Muscle of leg (tissue), 11 donors: ENCODE measurements around the gene SIRPG. TPM values are rescaled to one million over a fixed set of nuclear protein-coding genes. Genes with fewer than 3 reads are reported as not detected.

ENCODE experiments used
- DNase-seq: peaks from one replicate; pipeline ENCODE4 v3.0.0; 2013
- H3K27ac ChIP-seq: one replicate; pipeline ENCODE4 v1.5.1; 2013; ENCODE audit warnings: mild to moderate bottlenecking, low read length, control low read depth
- H3K27me3 ChIP-seq: one replicate; pipeline ENCODE4 v1.6.1; 2013; ENCODE audit warnings: low read length; ENCODE audit not compliant: control insufficient read depth, insufficient read depth
- H3K36me3 ChIP-seq: one replicate; pipeline ENCODE4 v1.6.1; 2013; ENCODE audit warnings: low read length; ENCODE audit not compliant: control insufficient read depth, insufficient read depth
- H3K4me1 ChIP-seq: one replicate; pipeline ENCODE4 v1.6.1; 2013; ENCODE audit warnings: low read length; ENCODE audit not compliant: control insufficient read depth, insufficient read depth
- H3K4me3 ChIP-seq: one replicate; pipeline ENCODE4 v1.5.1; 2013; ENCODE audit warnings: low read length, control low read depth
- H3K9me3 ChIP-seq: replicated peaks from 2 replicates; pipeline ENCODE4 v1.6.1; 2013; ENCODE audit warnings: low read depth, low read length; ENCODE audit not compliant: control insufficient read depth
- WGBS: methylation state at CpG from one replicate; pipeline ENCODE4 v1.1.5; 2013; ENCODE audit warnings: missing lambda C conversion rate; ENCODE audit not compliant: insufficient coverage; 5-methylcytosine and 5-hydroxymethylcytosine counted together
- polyA plus RNA-seq, 8 donors: library from polyadenylated mRNA; unstranded; fragments of 120-200 nt; gene quantifications; one replicate each; pipeline versions ENCODE4 v1.2.1 to v1.2.3, GENCODE V29; 2013; ENCODE audit warnings: inconsistent platforms in 1 of 8, low replicate concordance in 1 of 8; ENCODE audit not compliant: insufficient read length in 8 of 8, insufficient read depth in 1 of 8
- total RNA-seq: library from RNA; stranded (reverse); fragments of 120-200 nt; gene quantifications from one replicate; pipeline ENCODE4 v1.2.4, GENCODE V29; 2013

The SIRPG gene
- total and polyA plus RNA-seq, 9 donors = not detected

GRCh38 chr20:1689721-1690120 lies 32.1 kb upstream of the SIRPG start:
- Histone ChIP-seq H3K4me3 (no peak overlapping the region), H3K27ac (no peak overlapping the region), H3K4me1 (no peaks in the 10 kb centered on the region), H3K9me3 (no peaks in the 10 kb centered on the region), H3K36me3 (no peaks in the 10 kb centered on the region), H3K27me3 (peaks cover 5% of the 10 kb centered on the region)
- WGBS = 87% methylated on average over 2 of the region's 3 CpGs
- no peak for DNase-seq

- Histone ChIP-seq H3K36me3 (no peaks in the 10 kb centered on the region), H3K9me3 (no peaks in the 10 kb centered on the region), H3K4me3 (no peak overlapping the region), H3K27ac (no peak overlapping the region), H3K4me1 (no peaks in the 10 kb centered on the region), H3K27me3 (peaks cover 2% of the 10 kb centered on the region)
- 95% methylated on average over 2 of the region's 4 CpGs for WGBS
- DNase-seq = no peak
Observed at GRCh38 chr20:1688886-1689538, 31.4 kb upstream of the SIRPG start.

- H3K27ac ChIP-seq = no peak overlapping the region
- H3K4me1 ChIP-seq = no peaks in the 10 kb centered on the region
- H3K4me3 ChIP-seq = no peak overlapping the region
- H3K27me3 ChIP-seq = peaks cover 2% of the 10 kb centered on the region
- DNase-seq = no peak
- H3K36me3 ChIP-seq = no peaks in the 10 kb centered on the region
- H3K9me3 ChIP-seq = no peaks in the 10 kb centered on the region
Observed at GRCh38 chr20:1687053-1687452, 29.5 kb upstream of the SIRPG start.

- H3K4me3 ChIP-seq = no peak overlapping the region
Observed at GRCh38 chr20:1686151-1686748, 28.7 kb upstream of the SIRPG start.

GRCh38 chr20:1685304-1686052 lies 27.9 kb upstream of the SIRPG start:
- no peak overlapping the region for H3K4me3 ChIP-seq
- H3K27me3 ChIP-seq = peaks cover 2% of the 10 kb centered on the region
- no peaks in the 10 kb centered on the region for H3K4me1 ChIP-seq
- no peak overlapping the region for H3K27ac ChIP-seq
- H3K9me3 ChIP-seq = no peaks in the 10 kb centered on the region
- 60% methylated on average over 1 of the region's 5 CpGs for WGBS
- H3K36me3 ChIP-seq = no peaks in the 10 kb centered on the region
- DNase-seq = no peak

More at GRCh38 chr20:1686151-1686748, 28.7 kb upstream of the SIRPG start:
- 73% methylated on average over 2 of the region's 3 CpGs for WGBS
- no peak for DNase-seq
- Histone ChIP-seq H3K36me3 (no peaks in the 10 kb centered on the region), H3K27me3 (peaks cover 2% of the 10 kb centered on the region), H3K27ac (no peak overlapping the region), H3K9me3 (no peaks in the 10 kb centered on the region), H3K4me1 (no peaks in the 10 kb centered on the region)

GRCh38 chr20:1684872-1685271 lies 27.3 kb upstream of the SIRPG start:
- H3K27ac ChIP-seq = no peak overlapping the region
- no peaks in the 10 kb centered on the region for H3K4me1 ChIP-seq
- DNase-seq = no peak
- H3K9me3 ChIP-seq = no peaks in the 10 kb centered on the region
- H3K27me3 ChIP-seq = peaks cover 2% of the 10 kb centered on the region
- no peak overlapping the region for H3K4me3 ChIP-seq
- no peaks in the 10 kb centered on the region for H3K36me3 ChIP-seq
- 63% methylated on average over 1 of the region's 1 CpG for WGBS

GRCh38 chr20:1676650-1677049 lies 19.1 kb upstream of the SIRPG start:
- H3K4me3 ChIP-seq = no peak overlapping the region
- no peaks in the 10 kb centered on the region for H3K9me3 ChIP-seq
- WGBS = 68% methylated on average over 5 of the region's 6 CpGs
- no peaks in the 10 kb centered on the region for H3K27me3 ChIP-seq
- no peak overlapping the region for H3K27ac ChIP-seq
- no peak for DNase-seq
- no peaks in the 10 kb centered on the region for H3K4me1 ChIP-seq
- no peaks in the 10 kb centered on the region for H3K36me3 ChIP-seq

- no peaks in the 10 kb centered on the region for H3K4me1 ChIP-seq
- H3K4me3 ChIP-seq = no peak overlapping the region
- 80% methylated on average over 1 of the region's 4 CpGs for WGBS
- no peaks in the 10 kb centered on the region for H3K36me3 ChIP-seq
- no peak for DNase-seq
- H3K27me3 ChIP-seq = no peaks in the 10 kb centered on the region
- no peak overlapping the region for H3K27ac ChIP-seq
- no peaks in the 10 kb centered on the region for H3K9me3 ChIP-seq
Observed at GRCh38 chr20:1674990-1675780, 17.6 kb upstream of the SIRPG start.

GRCh38 chr20:1674361-1674760 lies 16.8 kb upstream of the SIRPG start:
- Histone ChIP-seq H3K36me3 (no peaks in the 10 kb centered on the region), H3K4me3 (no peak overlapping the region), H3K27me3 (no peaks in the 10 kb centered on the region), H3K4me1 (no peaks in the 10 kb centered on the region), H3K27ac (no peak overlapping the region), H3K9me3 (no peaks in the 10 kb centered on the region)
- WGBS = 92% methylated on average over 2 of the region's 3 CpGs
- DNase-seq = no peak

- Histone ChIP-seq H3K9me3 (no peaks in the 10 kb centered on the region), H3K27ac (no peak overlapping the region), H3K4me3 (no peak overlapping the region), H3K4me1 (no peaks in the 10 kb centered on the region), H3K27me3 (no peaks in the 10 kb centered on the region), H3K36me3 (no peaks in the 10 kb centered on the region)
- no peak for DNase-seq
- WGBS = 57% methylated on average over 4 of the region's 4 CpGs
Observed at GRCh38 chr20:1673424-1673823, 15.8 kb upstream of the SIRPG start.
